Measurements from ENCODE around the gene PLCB1.

PLCB1 gene

GRCh38 chr20:8498571-8498970, 366.5 kb downstream of the PLCB1 start:
- Histone ChIP-seq H3K36me3 (ENCODE audit: control insufficient read depth in 2 of 2, insufficient read depth in 2 of 2, low read length in 2 of 2) (no peaks in the 10 kb centered on the region), H3K4me3 (ENCODE audit: low read length in 2 of 2) (no peak overlapping the region), H3K9me3 (ENCODE audit: control insufficient read depth in 2 of 2, low read length in 2 of 2) (no peaks in the 10 kb centered on the region), H3K4me1 (ENCODE audit: control insufficient read depth in 2 of 2, insufficient read depth in 2 of 2, low read length in 2 of 2) (no peaks in the 10 kb centered on the region), H3K27me3 (ENCODE audit: control insufficient read depth in 2 of 2, insufficient read depth in 2 of 2, low read length in 2 of 2) (no peaks in the 10 kb centered on the region), H3K27ac (ENCODE audit: low read depth in 2 of 2, low read length in 2 of 2) (no peak overlapping the region), H3K9ac (ENCODE audit: low read depth in 1 of 2, low read length in 2 of 2) (no peak overlapping the region)

- H3K4me3 ChIP-seq (ENCODE audit: low read length in 2 of 2): no peak overlapping the region
- H3K36me3 ChIP-seq (ENCODE audit: control insufficient read depth in 2 of 2, insufficient read depth in 2 of 2, low read length in 2 of 2): no peaks in the 10 kb centered on the region
- H3K4me1 ChIP-seq (ENCODE audit: control insufficient read depth in 2 of 2, insufficient read depth in 2 of 2, low read length in 2 of 2): no peaks in the 10 kb centered on the region
- no peaks in the 10 kb centered on the region for H3K9me3 ChIP-seq (ENCODE audit: control insufficient read depth in 2 of 2, low read length in 2 of 2)
- H3K27ac ChIP-seq (ENCODE audit: low read depth in 2 of 2, low read length in 2 of 2): no peak overlapping the region
- H3K9ac ChIP-seq (ENCODE audit: low read depth in 1 of 2, low read length in 2 of 2): no peak overlapping the region
- no peaks in the 10 kb centered on the region for H3K27me3 ChIP-seq (ENCODE audit: control insufficient read depth in 2 of 2, insufficient read depth in 2 of 2, low read length in 2 of 2)
Measured at GRCh38 chr20:8504030-8504429, 372.0 kb downstream of the PLCB1 start.

GRCh38 chr20:8505476-8506200, 373.6 kb downstream of the PLCB1 start:
- H3K4me3 ChIP-seq (ENCODE audit: low read length in 2 of 2): no peak overlapping the region
- no peaks in the 10 kb centered on the region for H3K36me3 ChIP-seq (ENCODE audit: control insufficient read depth in 2 of 2, insufficient read depth in 2 of 2, low read length in 2 of 2)
- no peaks in the 10 kb centered on the region for H3K4me1 ChIP-seq (ENCODE audit: control insufficient read depth in 2 of 2, insufficient read depth in 2 of 2, low read length in 2 of 2)
- no peaks in the 10 kb centered on the region for H3K27me3 ChIP-seq (ENCODE audit: control insufficient read depth in 2 of 2, insufficient read depth in 2 of 2, low read length in 2 of 2)
- no peaks in the 10 kb centered on the region for H3K9me3 ChIP-seq (ENCODE audit: control insufficient read depth in 2 of 2, low read length in 2 of 2)
- H3K27ac ChIP-seq (ENCODE audit: low read depth in 2 of 2, low read length in 2 of 2): no peak overlapping the region
- H3K9ac ChIP-seq (ENCODE audit: low read depth in 1 of 2, low read length in 2 of 2): no peak overlapping the region

- Histone ChIP-seq H3K9me3 (ENCODE audit: control insufficient read depth in 2 of 2, low read length in 2 of 2) (no peaks in the 10 kb centered on the region), H3K4me3 (ENCODE audit: low read length in 2 of 2) (no peak overlapping the region), H3K4me1 (ENCODE audit: control insufficient read depth in 2 of 2, insufficient read depth in 2 of 2, low read length in 2 of 2) (no peaks in the 10 kb centered on the region), H3K27ac (ENCODE audit: low read depth in 2 of 2, low read length in 2 of 2) (no peak overlapping the region), H3K36me3 (ENCODE audit: control insufficient read depth in 2 of 2, insufficient read depth in 2 of 2, low read length in 2 of 2) (no peaks in the 10 kb centered on the region), H3K27me3 (ENCODE audit: control insufficient read depth in 2 of 2, insufficient read depth in 2 of 2, low read length in 2 of 2) (no peaks in the 10 kb centered on the region), H3K9ac (ENCODE audit: low read depth in 1 of 2, low read length in 2 of 2) (no peak overlapping the region)
Measured at GRCh38 chr20:8507231-8507630, 375.2 kb downstream of the PLCB1 start.

- Histone ChIP-seq H3K9ac (ENCODE audit: low read depth in 1 of 2, low read length in 2 of 2) (no peak overlapping the region), H3K4me1 (ENCODE audit: control insufficient read depth in 2 of 2, insufficient read depth in 2 of 2, low read length in 2 of 2) (no peaks in the 10 kb centered on the region), H3K36me3 (ENCODE audit: control insufficient read depth in 2 of 2, insufficient read depth in 2 of 2, low read length in 2 of 2) (no peaks in the 10 kb centered on the region), H3K9me3 (ENCODE audit: control insufficient read depth in 2 of 2, low read length in 2 of 2) (no peaks in the 10 kb centered on the region), H3K4me3 (ENCODE audit: low read length in 2 of 2) (no peak overlapping the region), H3K27ac (ENCODE audit: low read depth in 2 of 2, low read length in 2 of 2) (no peak overlapping the region), H3K27me3 (ENCODE audit: control insufficient read depth in 2 of 2, insufficient read depth in 2 of 2, low read length in 2 of 2) (no peaks in the 10 kb centered on the region)
Measured at GRCh38 chr20:8509809-8510208, 377.7 kb downstream of the PLCB1 start.

GRCh38 chr20:8510808-8511207, 378.7 kb downstream of the PLCB1 start:
- Histone ChIP-seq H3K27me3 (ENCODE audit: control insufficient read depth in 2 of 2, insufficient read depth in 2 of 2, low read length in 2 of 2) (no peaks in the 10 kb centered on the region), H3K36me3 (ENCODE audit: control insufficient read depth in 2 of 2, insufficient read depth in 2 of 2, low read length in 2 of 2) (no peaks in the 10 kb centered on the region), H3K27ac (ENCODE audit: low read depth in 2 of 2, low read length in 2 of 2) (no peak overlapping the region), H3K9me3 (ENCODE audit: control insufficient read depth in 2 of 2, low read length in 2 of 2) (no peaks in the 10 kb centered on the region), H3K4me3 (ENCODE audit: low read length in 2 of 2) (no peak overlapping the region), H3K9ac (ENCODE audit: low read depth in 1 of 2, low read length in 2 of 2) (no peak overlapping the region), H3K4me1 (ENCODE audit: control insufficient read depth in 2 of 2, insufficient read depth in 2 of 2, low read length in 2 of 2) (no peaks in the 10 kb centered on the region)

GRCh38 chr20:8512003-8512402, 379.9 kb downstream of the PLCB1 start:
- no peak overlapping the region for H3K27ac ChIP-seq (ENCODE audit: low read depth in 2 of 2, low read length in 2 of 2)
- H3K9me3 ChIP-seq (ENCODE audit: control insufficient read depth in 2 of 2, low read length in 2 of 2): no peaks in the 10 kb centered on the region
- no peaks in the 10 kb centered on the region for H3K36me3 ChIP-seq (ENCODE audit: control insufficient read depth in 2 of 2, insufficient read depth in 2 of 2, low read length in 2 of 2)
- H3K4me3 ChIP-seq (ENCODE audit: low read length in 2 of 2): no peak overlapping the region
- H3K9ac ChIP-seq (ENCODE audit: low read depth in 1 of 2, low read length in 2 of 2): no peak overlapping the region
- no peaks in the 10 kb centered on the region for H3K4me1 ChIP-seq (ENCODE audit: control insufficient read depth in 2 of 2, insufficient read depth in 2 of 2, low read length in 2 of 2)
- H3K27me3 ChIP-seq (ENCODE audit: control insufficient read depth in 2 of 2, insufficient read depth in 2 of 2, low read length in 2 of 2): no peaks in the 10 kb centered on the region

- no peaks in the 10 kb centered on the region for H3K9me3 ChIP-seq (ENCODE audit: control insufficient read depth in 2 of 2, low read length in 2 of 2)
- no peaks in the 10 kb centered on the region for H3K4me1 ChIP-seq (ENCODE audit: control insufficient read depth in 2 of 2, insufficient read depth in 2 of 2, low read length in 2 of 2)
- H3K9ac ChIP-seq (ENCODE audit: low read depth in 1 of 2, low read length in 2 of 2): no peak overlapping the region
- H3K27ac ChIP-seq (ENCODE audit: low read depth in 2 of 2, low read length in 2 of 2): no peak overlapping the region
- H3K36me3 ChIP-seq (ENCODE audit: control insufficient read depth in 2 of 2, insufficient read depth in 2 of 2, low read length in 2 of 2): no peaks in the 10 kb centered on the region
- no peak overlapping the region for H3K4me3 ChIP-seq (ENCODE audit: low read length in 2 of 2)
- no peaks in the 10 kb centered on the region for H3K27me3 ChIP-seq (ENCODE audit: control insufficient read depth in 2 of 2, insufficient read depth in 2 of 2, low read length in 2 of 2)
Measured at GRCh38 chr20:8515810-8516435, 383.9 kb downstream of the PLCB1 start.

- no peak overlapping the region for H3K27ac ChIP-seq (ENCODE audit: low read depth in 2 of 2, low read length in 2 of 2)
- no peaks in the 10 kb centered on the region for H3K36me3 ChIP-seq (ENCODE audit: control insufficient read depth in 2 of 2, insufficient read depth in 2 of 2, low read length in 2 of 2)
- H3K27me3 ChIP-seq (ENCODE audit: control insufficient read depth in 2 of 2, insufficient read depth in 2 of 2, low read length in 2 of 2): no peaks in the 10 kb centered on the region
- H3K4me1 ChIP-seq (ENCODE audit: control insufficient read depth in 2 of 2, insufficient read depth in 2 of 2, low read length in 2 of 2): no peaks in the 10 kb centered on the region
- H3K9ac ChIP-seq (ENCODE audit: low read depth in 1 of 2, low read length in 2 of 2): no peak overlapping the region
- H3K9me3 ChIP-seq (ENCODE audit: control insufficient read depth in 2 of 2, low read length in 2 of 2): no peaks in the 10 kb centered on the region
- no peak overlapping the region for H3K4me3 ChIP-seq (ENCODE audit: low read length in 2 of 2)
Measured at GRCh38 chr20:8518878-8519277, 386.8 kb downstream of the PLCB1 start.

- Histone ChIP-seq H3K9me3 (ENCODE audit: control insufficient read depth in 2 of 2, low read length in 2 of 2) (no peaks in the 10 kb centered on the region), H3K27me3 (ENCODE audit: control insufficient read depth in 2 of 2, insufficient read depth in 2 of 2, low read length in 2 of 2) (no peaks in the 10 kb centered on the region), H3K27ac (ENCODE audit: low read depth in 2 of 2, low read length in 2 of 2) (no peak overlapping the region), H3K9ac (ENCODE audit: low read depth in 1 of 2, low read length in 2 of 2) (no peak overlapping the region), H3K4me3 (ENCODE audit: low read length in 2 of 2) (no peak overlapping the region), H3K36me3 (ENCODE audit: control insufficient read depth in 2 of 2, insufficient read depth in 2 of 2, low read length in 2 of 2) (no peaks in the 10 kb centered on the region), H3K4me1 (ENCODE audit: control insufficient read depth in 2 of 2, insufficient read depth in 2 of 2, low read length in 2 of 2) (no peaks in the 10 kb centered on the region)
Measured at GRCh38 chr20:8519887-8520286, 387.8 kb downstream of the PLCB1 start.
